ENCODE data around the gene PIGC.

The PIGC gene

DNA sequence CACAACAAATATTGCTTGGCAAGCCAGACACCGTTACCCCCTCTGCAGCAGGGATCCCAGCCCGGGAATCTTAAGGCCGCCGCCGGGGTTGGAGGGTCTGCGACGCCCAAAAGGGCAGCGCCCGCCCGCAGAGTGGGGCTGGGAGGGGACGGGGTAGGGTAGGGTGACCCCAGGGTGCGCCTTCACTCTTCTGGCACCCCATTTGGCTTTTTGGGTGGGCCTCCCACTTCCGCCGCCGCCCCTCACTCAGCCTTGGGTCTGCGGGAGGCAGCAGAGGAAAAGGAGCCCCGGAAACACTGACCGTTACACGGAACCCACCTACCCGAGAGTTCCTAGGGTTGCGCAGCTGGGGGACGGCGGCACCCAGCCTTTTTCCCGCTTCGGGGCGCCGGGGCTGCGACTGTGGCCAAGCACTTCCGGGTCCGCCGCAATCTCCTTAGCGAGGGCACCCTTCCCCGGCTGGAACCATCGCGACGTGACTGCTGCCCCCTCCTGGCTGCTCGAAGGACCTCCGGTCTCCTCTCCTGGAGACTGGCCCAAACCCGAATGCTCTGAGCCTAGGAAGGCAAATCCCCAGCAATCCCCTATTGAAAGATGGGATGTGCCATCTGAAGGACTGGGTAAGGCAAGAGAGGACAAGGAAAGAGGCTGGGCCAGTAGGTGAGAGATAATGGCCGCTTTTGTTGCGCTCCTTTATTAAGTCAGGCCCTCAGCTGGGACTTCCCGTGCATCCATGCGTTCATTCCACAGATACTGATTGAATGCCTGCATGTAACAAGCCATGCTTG, at the start of gene PIGC:
Gene PIGC, minus strand, starts transcription at position 404 of the 788 bp plus-strand sequence. CDS start 1,447 bp downstream, outside the sequence.
- DNase-seq = peak; percentile 96

DNA sequence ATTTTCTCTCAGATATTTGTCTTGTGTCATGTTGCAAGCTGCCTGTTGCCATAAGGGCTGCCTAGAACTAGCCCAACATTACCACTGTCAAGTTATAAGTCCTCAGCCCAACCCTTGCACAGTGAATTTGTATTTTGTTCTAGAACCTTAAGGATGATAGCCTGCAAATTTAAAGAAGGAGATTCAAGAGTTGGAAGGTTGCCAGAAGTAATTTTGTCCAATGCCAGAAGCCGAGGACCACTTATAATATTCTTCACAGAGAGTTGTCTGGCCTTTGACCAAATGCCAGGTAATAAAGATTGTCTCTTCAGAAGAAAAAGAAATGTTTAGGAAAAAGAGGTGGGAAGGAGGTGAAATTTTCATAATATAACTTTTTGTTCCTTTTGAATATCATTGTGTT, 48.6 kb upstream of the PIGC start:
- no peak for DNase-seq

DNA sequence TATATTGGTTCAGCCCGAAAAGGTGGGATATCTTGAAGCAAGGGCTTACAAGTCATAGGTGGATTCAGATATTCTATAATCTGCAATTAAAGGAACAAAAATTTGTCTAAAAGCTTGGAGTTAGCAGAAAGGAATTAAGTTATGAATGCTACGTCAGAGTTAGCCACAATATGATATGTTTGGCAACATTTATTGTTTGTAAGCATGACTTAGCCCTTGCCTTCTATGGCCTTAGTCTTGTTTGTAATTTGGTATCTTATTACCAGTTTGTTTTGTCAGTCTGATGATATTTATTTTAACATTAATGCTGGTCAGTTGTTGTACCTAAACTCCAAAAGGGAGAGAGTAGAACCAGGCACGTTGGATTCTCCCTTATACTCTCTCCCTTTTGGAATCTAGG, 46.0 kb upstream of the PIGC start:
- DNase-seq = no peak

DNA sequence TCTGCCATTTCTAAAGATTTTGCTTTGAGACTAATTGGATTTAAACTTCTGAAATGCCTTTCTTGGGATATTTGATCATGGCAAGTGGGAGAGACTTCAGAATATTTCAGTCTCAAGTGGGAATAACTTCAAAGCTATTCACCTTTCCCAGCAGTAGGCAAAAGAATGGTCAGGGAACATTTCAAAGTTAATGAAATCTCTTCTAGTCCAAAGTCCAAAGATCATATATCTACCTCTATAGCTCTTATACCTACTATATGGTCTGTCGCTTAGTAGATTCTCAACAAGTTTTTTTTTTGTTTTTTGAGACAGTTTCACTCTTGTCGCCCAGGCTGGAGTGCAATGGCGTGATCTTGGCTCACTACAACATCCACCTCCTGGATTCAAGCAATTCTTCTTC, 44.5 kb upstream of the PIGC start:
- no peak for DNase-seq

DNA sequence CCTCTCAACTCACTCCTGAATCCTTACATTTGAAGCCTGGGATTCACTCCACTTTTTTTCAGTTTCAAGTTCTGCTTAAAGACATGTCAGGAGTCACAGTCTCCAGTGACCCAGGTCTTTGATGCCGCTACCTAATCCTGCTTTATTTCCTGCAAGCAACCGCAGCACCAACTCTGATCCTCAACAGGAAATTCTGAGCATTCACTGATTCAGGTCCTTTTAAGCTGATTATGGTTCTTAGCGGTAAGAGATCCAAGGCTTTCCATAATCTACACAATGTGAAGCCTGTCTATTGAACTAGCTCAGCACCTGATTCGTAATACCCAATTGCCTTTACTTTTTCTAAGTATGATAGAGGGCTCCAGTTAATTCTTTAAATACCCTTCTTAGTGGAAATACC, 43.7 kb upstream of the PIGC start:
- no peak for DNase-seq

DNA sequence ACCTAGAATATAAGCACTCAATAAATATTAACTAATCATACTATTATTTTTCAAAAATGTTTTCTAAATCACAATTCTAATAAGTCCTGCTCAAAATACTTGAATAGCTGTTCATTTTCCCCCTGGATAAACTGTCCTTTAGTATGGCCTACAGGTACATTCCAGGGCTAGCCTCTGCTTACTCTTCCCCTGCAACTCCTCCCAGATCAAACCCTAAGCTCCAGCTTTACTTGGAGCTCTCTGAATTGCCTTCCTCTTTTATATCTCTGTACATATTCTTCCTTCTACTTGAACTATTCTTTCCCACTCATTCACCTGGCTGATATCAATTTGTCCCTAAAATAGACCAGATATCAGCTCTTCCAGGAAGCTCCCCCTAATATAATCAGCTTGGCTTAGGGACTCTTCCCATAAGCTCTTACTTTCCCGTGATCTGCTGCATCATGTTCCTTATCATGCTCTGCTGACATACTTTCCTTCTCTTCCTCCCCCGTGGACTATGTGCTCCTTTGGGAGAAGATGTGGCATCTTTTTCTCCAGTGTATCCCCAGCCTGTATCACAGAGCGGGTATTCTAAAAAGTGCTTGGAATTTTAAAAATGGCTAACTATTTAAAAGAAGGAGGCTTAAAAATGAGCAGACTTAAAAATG, 43.1 kb upstream of the PIGC start:
- no peak for DNase-seq

DNA sequence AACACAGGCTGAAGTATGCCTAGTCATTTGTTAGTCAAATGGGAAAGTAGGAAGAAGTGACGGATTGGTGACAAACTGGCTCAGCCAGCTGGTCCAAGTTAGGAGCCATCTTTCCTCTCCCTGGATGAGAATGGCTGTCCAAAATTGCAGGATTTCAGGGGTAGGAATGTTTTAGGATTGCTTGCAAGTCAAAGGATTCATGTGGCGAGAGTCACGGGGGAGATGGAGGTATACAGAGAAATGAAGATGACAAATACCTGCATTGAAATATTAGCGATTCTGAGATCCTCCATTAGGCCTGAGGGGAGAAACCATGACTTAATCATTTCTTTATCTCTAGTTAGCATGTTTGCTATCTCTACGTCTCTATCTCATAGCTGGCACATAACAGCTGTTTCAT, 41.8 kb upstream of the PIGC start:
- no peak for DNase-seq

DNA sequence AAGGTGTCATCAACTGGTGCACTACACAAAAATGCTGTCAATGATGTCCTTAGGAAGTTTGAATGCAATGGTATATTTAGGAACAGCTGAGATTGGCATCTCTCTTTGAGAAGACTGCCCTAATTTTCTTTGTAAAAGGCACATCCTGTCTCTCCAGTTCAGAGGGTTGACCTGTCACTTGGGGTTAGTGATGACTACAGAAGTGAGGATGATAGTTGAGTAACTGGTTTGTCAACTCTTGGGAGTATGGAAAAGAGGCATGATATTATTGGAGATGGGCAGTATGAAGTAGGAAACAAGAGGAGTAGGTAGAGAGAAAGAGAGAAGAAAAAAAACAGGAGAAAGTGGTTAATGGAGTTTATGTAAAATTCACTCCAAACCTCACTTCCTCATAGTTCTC, 40.4 kb upstream of the PIGC start:
- no peak for DNase-seq

DNA sequence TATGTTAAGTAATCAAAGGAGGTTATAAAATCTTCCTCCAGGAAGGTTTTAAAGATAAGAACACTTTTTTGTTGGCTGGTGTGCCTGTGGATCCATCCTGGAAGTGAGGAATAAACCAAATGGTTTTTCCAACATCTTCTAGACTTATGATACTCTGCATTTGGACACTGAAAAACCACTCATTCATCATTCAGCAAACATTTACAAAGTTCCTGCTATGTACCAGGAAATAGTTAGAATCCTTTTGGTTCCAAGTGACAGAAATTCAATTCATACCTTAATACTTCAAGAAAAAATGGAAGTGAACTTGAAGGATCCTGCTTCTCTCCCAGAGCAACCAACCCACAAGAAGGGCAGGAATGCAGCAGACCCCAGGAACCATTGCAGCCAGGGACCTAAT, 39.6 kb upstream of the PIGC start:
- DNase-seq = no peak

DNA sequence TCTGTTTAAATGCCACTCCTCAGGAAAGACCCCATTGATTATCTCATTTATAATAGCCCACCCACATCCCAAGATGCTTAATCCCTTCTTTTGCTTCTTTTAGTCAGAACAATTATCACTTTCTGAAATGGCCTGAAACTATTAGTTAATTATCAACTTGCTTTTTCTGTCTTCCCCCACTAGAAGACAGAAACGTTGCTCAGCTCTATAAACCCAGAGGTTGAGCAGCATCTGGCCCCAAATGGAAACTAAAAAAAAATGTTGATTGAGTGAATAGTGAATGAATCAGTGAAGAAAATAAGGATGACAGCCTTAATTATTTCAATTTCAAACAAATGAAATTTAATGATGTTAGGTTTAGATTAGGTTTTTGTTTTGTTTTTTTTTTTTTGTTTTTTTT, 38.2 kb upstream of the PIGC start:
- no peak for DNase-seq

DNA sequence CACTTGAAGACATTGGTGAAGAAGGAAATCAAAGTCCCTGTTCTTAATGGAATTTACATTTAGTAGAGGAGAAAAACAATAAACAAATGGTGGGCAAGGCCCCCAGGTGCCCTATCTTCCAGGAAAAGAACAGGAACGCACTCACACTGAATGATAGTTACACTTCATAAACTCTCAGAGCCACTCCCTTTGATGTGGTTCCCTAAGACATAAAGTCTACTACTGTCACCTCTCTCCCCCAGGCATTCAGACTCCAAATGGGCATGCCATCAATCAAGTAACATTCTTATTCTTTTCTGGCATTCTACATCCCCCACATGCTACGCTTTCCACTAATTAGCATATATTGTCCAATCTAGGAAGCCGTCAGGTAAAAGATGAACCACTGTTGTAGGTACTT, 36.6 kb upstream of the PIGC start:
- no peak for DNase-seq

DNA sequence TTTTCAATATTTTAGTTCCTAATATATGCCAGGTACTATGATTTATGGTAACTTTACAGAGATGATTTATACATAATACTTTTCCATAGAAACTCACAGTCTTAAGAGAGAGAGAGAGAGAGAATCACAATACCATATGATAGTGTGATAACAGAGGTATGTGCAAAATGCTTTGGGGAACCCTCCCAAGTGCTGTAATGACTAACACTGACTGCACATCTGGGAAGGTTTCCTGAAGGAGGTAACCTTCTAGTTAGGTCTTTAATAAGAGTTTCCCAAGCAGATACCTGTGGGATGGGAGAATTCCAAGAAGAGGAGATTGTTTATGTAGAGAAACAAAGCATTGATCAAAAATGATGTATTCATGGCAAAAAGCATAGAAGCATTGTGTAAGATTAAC, 34.6 kb upstream of the PIGC start:
- no peak for DNase-seq

DNA sequence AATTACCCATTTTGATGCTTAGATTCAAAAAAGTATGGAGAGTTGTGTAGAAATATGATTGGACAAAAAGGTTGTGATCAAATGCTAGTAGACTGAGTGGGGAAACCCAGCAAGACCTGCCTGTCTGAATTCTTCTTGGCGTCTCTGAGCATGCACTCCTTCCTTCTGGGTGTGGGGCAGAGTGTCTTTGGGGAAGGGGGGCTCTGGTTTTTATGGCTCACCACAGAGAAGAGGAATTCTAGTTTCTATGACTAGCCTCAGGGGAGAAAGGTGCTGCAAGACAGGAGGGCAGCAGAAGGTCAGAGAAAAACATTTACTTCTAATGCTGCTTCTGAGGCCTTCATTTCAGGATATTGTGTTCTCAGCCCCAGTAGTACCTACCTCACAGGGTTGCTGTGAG, 33.9 kb upstream of the PIGC start:
- DNase-seq = no peak

DNA sequence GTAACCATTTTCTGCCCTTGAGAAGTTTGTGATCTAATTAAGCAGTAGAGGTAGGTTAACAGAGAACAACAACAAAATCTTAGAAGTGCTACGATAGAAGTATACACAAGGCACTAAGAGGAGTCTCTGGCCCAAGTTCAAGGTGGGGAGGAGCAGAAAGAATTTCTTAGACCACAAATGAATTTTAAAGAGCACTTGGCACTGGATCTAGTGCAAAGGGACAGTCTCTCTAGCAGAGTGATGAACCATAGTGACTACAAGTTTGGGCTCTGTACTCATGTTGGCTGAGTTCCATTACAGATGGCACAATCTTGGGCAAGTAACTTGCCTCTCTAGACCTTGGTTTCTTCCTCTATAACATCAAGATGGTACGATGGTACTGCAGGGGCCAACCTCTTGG, 33.3 kb upstream of the PIGC start:
- DNase-seq = no peak

DNA sequence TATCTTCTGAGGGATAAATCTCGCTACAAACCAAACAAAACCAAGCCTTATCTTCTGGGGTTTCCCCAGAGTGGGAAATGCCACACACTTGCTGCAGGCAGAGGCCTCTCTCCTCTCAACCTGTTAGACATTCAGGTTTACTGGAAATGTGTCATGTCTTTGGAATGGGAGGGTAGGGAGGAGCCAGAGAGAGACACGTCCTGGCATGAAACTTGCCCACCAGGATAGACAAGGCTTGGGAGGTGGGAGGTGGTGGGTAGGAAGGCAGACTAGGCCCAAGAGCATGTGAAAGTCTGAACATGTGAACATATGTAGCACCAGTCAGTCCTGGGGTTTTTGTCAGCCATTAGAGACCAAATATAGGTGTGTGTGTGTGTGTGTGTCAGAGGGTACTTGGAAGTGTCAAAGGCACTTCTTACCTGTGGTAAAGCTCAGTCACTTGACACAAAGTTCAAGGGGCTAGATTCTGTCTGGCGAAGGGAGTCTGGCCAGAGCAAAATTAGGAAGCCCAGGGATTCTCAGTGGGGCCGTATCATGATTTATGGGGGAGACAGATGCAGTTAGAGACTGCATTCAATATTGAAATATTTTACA, 32.4 kb upstream of the PIGC start:
- DNase-seq = no peak

DNA sequence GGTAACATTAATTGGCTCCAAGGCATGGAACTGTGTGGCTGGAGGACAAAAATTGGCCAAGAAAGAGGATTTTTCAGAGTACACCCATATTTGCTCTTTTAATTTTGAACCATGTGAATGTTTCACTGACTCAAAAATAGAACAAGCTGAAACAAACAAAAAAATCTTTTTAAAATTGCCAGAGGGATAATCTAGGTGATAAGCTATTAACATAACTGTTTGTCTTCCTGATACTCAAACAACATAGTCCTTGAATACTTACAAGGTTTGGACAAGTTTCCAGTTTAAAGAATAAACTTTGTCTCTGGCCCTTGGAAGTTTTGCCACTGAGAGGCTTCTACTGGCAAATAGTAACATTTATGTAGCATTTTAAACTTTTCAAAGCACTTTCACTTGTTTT, 30.0 kb upstream of the PIGC start:
- DNase-seq = no peak

DNA sequence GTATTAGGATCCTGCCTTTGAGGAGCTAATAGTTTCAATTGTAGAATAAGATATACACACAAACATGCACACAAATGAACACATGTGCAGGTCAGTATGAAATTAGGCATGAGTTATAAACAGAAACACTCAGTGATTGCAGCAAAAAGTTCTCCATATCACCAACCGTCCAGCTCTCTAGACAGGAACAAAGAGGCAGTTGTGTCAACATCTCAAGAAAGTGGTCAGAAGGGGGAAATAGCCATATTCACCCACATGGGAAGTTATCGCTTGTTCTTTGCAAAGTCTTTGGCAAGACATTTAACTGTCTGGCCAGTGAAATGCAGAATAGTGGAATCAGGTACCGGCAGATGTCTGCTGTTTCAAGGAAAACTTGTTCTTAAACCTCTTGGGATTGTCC, 29.4 kb upstream of the PIGC start:
- DNase-seq = no peak

DNA sequence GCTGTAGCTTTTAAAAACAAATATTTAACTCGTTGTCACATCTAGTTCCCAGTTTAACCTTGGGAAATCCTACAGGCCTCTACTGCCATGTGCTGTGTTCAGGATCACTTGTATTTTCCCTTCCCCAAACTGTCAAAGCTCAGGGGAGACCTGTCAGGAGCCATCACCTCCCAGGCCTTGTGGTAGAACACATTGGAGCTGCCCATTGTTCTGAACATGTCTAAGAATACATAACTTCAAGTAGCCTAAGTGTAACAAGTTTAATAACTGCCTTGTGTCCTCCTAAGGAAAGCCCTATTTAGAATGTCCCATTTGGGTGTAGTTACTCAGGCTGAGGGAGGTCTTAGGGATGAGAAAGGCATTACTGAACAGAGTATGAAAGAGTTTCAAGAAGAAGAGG, 28.6 kb upstream of the PIGC start:
- no peak for DNase-seq

DNA sequence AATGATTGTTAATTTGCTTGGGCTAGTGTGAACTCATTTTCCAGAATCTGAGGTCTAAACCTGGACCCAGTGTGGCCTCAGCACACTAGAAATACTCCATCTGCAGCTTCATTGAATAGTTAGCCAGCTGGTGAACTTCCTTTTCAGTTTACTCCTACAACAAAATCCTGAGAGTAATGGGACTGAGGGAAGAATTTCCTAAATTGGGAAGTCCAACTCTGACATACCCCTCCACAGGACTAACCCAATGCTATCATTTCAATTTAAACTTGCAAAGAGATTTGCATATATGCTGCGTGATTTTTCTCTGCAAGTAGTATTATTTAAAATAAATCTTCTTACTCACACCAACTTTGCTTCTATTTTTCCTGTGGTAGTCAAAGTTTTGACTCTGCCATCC, 27.8 kb upstream of the PIGC start:
- no peak for DNase-seq

DNA sequence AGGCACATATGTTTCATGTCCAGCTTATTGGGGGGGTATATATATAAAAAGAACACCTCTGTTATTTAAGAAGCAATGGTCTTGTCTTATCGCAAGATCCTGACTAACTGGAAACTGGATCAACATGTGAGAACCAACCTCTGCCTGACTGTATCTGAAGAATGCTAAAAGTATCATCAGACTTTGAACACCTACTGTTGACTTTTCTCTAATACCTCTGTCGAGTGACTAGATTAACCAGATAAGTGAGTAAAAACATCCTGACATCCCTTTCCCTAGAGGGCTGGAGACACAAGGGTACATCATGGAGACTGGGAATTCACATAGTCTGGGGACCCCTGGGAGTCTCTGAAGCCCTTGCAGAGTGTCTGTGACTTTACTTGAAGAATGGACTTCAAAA, 26.3 kb upstream of the PIGC start:
- no peak for DNase-seq

DNA sequence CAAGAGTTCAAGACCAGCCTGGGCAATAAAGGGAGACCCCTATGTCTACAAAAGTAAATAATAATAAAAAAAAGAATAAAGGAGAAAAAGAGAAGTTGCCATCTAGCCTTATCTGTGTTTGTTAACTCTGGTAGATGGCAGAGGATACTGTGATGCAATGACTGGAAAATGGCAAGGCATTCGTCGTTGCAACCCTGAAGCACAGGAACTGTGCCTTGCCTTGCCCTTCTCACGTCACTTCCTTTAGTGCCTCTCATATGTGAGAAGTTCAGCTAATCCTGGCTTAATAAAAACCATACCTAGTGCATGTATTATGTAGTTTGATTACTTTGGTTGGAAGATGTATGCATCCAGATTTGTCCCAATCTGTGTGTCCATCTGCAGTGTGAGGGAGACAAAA, 25.8 kb upstream of the PIGC start:
- no peak for DNase-seq

DNA sequence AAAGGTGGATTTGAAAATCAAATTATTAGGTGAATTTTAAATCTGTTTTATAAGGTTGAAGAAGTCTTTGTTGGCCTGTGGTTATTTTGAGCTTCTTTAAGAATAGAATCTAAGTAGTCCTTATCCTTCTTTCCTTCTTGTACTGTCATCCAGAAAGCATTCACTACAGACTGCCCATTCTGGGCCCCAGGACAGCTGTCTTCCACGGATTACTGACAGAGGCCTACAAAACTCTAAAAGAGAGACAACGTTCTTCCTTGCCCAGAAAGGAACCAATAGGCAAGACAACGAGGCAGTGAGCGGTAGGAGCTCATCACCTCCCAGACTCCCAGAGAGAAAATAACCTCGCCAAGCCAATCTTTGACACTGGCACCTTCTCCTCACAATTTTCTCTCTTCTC, 24.4 kb upstream of the PIGC start:
- no peak for DNase-seq

DNA sequence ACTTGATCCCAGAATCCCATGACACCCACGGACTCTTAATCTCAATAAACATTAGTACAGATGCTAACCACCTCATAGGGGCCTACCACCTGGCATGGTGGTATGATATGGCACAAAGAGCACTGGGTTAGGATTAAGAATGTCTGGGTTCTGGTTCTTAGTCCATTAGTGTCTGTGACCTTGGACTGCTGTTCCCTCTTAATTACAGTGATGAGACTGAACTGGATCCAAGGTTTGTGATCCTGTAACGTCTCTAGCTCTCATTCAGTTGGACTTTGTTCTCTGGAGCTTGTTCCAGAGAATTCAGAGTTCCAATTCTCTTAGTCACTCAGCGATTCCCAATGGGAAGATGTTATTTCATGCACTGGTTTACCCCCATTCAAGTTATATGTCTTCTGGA, 23.6 kb upstream of the PIGC start:
- DNase-seq = no peak

DNA sequence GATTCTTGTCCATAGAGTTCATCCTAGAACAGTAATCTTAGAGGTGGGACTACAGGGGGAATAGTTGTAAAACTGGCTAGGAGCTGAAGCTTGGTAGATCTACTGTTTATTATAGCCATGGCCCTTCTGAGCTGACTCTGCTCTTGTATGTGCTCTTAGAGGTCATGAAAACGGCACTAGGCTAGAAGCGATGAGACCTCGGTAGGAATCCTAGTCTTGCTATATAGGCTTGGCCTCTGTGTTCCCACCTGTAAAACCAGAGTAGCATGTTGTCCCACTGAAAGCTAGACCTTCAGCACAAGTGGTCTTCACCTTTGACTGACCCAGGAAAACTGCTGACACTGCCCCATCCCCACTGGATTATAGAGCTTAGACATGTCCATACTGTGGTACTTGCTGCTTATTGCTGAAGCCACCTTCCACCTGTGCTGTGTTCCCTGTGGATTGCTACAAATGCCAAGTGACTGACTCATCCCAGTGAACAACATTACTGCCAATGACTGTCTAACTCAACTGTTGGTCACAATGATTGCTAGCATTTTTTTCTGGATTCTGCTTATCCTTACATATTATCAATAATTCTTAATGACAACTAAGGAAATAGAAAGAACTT, 23.0 kb upstream of the PIGC start:
- DNase-seq = no peak

Measured in activated effector memory CD4-positive, alpha-beta T cell treated with anti-CD3 and anti-CD28 coated beads, Interleukin-2, amount 50 U/mL, for 16 hours (primary cell).